H1 (cell line): ENCODE data around the gene XCL1. TPM values are rescaled to one million over a fixed set of nuclear protein-coding genes. Genes with fewer than 3 reads are reported as not detected.

Source experiments
- CTCF ChIA-PET: fragments of 300-600 bp; sonication (Branson Sonifier 250); formaldehyde crosslinking; loops from one replicate; lab custom pipeline; 2021; ENCODE audit not compliant: partially characterized antibody; lab: Charles Lee
- POLR2A ChIA-PET: fragments of 300-600 bp; sonication (Branson Sonifier 250); formaldehyde crosslinking; loops from one replicate; lab custom pipeline; 2021; ENCODE audit warnings: inconsistent platforms; ENCODE audit not compliant: partially characterized antibody; lab: Charles Lee
- DNase-seq, 2 experiments: peaks; one replicate each; pipeline versions ENCODE4 v3.0.0 to v3.0.0-alpha.2; 2010 to 2022; ENCODE audit warnings: low spot score in 2 of 2, low read depth in 1 of 2, mixed read lengths in 1 of 2
- FAIRE-seq: peaks from 2 replicates; lab custom pipeline; 2011; peaks lifted over from hg19 to GRCh38; lab: Jason Lieb, UNC
- H2AFZ ChIP-seq: 2 replicates; pipeline ENCODE4 v1.8.1; 2012; ENCODE audit warnings: low read length, inconsistent platforms
- H2AK5ac ChIP-seq: 2 replicates; pipeline ENCODE4 v1.6.1; 2013; ENCODE audit warnings: low read depth, low read length
- H2BK120ac ChIP-seq: replicated peaks from 2 replicates; pipeline ENCODE3; 2013; ENCODE audit warnings: low read depth, low read length, inconsistent platforms
- H2BK12ac ChIP-seq: 2 replicates; pipeline ENCODE4 v1.6.1; 2013; ENCODE audit warnings: low read depth, low read length
- H2BK15ac ChIP-seq: 2 replicates; pipeline ENCODE4 v1.6.1; 2013; ENCODE audit warnings: low read length
- H2BK20ac ChIP-seq: 2 replicates; pipeline ENCODE4 v1.6.1; 2013; ENCODE audit warnings: low read length
- H2BK5ac ChIP-seq: 2 replicates; pipeline ENCODE4 v1.6.1; 2013; ENCODE audit warnings: low read depth, low read length
- H3K14ac ChIP-seq: 2 replicates; pipeline ENCODE4 v1.6.1; 2013; ENCODE audit warnings: inconsistent platforms; ENCODE audit not compliant: insufficient read length
- H3K18ac ChIP-seq: 2 replicates; pipeline ENCODE4 v1.6.1; 2013; ENCODE audit warnings: low read length; ENCODE audit errors: extremely low read depth
- H3K23ac ChIP-seq: 2 replicates; pipeline ENCODE4 v1.6.1; 2013; ENCODE audit warnings: inconsistent platforms; ENCODE audit not compliant: insufficient read length
- H3K23me2 ChIP-seq: 2 replicates; pipeline ENCODE4 v1.6.1; 2013; ENCODE audit warnings: low read depth, low read length
- H3K27ac ChIP-seq: 2 replicates; pipeline ENCODE4 v1.6.1; 2011; ENCODE audit warnings: low read depth, low read length, inconsistent platforms
- H3K27me3 ChIP-seq, 4 experiments: replicated peaks in 1 of 4; 1 replicate in 1 of 4; 2 replicates in 3 of 4; pipeline versions ENCODE4 v1.6.1 to v1.8.1; 2011 to 2013; ENCODE audit warnings: low read length in 3 of 4, mild to moderate bottlenecking in 3 of 4, inconsistent platforms in 2 of 4, mixed read lengths in 2 of 4, moderate library complexity in 1 of 4; ENCODE audit not compliant: control insufficient read depth in 3 of 4, insufficient read depth in 3 of 4; ENCODE audit errors: extremely low read depth in 1 of 4
- H3K36me3 ChIP-seq, 4 experiments: 2 replicates each; pipeline versions ENCODE4 v1.6.1 to v1.8.1; 2011 to 2013; ENCODE audit warnings: mild to moderate bottlenecking in 4 of 4, low read length in 3 of 4, moderate library complexity in 2 of 4, control low read depth in 1 of 4, inconsistent platforms in 1 of 4; ENCODE audit not compliant: insufficient read depth in 4 of 4, control insufficient read depth in 2 of 4
- H3K4ac ChIP-seq: replicated peaks from 2 replicates; pipeline ENCODE3; 2013; ENCODE audit warnings: low read length, low read depth, mixed read lengths, inconsistent platforms; ENCODE audit not compliant: insufficient read length
- H3K4me1 ChIP-seq, 4 experiments: replicated peaks in 1 of 4; 1 replicate in 1 of 4; 2 replicates in 3 of 4; pipeline versions ENCODE4 v1.6.1 to v1.8.1; 2011 to 2013; ENCODE audit warnings: low read length in 3 of 4, inconsistent platforms in 2 of 4, mixed read lengths in 1 of 4; ENCODE audit not compliant: insufficient read depth in 4 of 4, control insufficient read depth in 3 of 4
- H3K4me2 ChIP-seq, 2 experiments: 2 replicates each; pipeline versions ENCODE4 v1.6.1 to v1.8.1; 2011 to 2013; ENCODE audit warnings: low read depth in 2 of 2, low read length in 2 of 2, control low read depth in 1 of 2, inconsistent platforms in 1 of 2, mild to moderate bottlenecking in 1 of 2; ENCODE audit not compliant: insufficient read depth in 1 of 2
- H3K4me3 ChIP-seq, 4 experiments: fragments of 200-600, 300-600 bp in 1 of 4; sonication (generic), shearing (Covaris generic), sonication (Bioruptor Twin) in 1 of 4; 2 replicates each; pipeline versions ENCODE4 v1.5.1 to v1.8.1; 2011 to 2016; ENCODE audit warnings: low read length in 4 of 4, low read depth in 3 of 4, control low read depth in 2 of 4, inconsistent platforms in 2 of 4, mild to moderate bottlenecking in 2 of 4, mixed read lengths in 1 of 4, moderate library complexity in 1 of 4; ENCODE audit not compliant: insufficient read depth in 2 of 4; ENCODE audit errors: extremely low read depth in 1 of 4
- H3K56ac ChIP-seq: replicated peaks from 2 replicates; pipeline ENCODE3; 2013; ENCODE audit warnings: low read depth, mild to moderate bottlenecking, mixed read lengths, low read length, inconsistent platforms; ENCODE audit not compliant: insufficient read length
- H3K79me1 ChIP-seq: 2 replicates; pipeline ENCODE4 v1.6.1; 2013; ENCODE audit warnings: low read depth, low read length, control low read depth
- H3K79me2 ChIP-seq, 2 experiments: 2 replicates each; pipeline versions ENCODE4 v1.6.1 to v1.8.1; 2012 to 2013; ENCODE audit warnings: low read length in 2 of 2, mild to moderate bottlenecking in 2 of 2, inconsistent platforms in 1 of 2; ENCODE audit not compliant: insufficient read depth in 2 of 2, control insufficient read depth in 1 of 2
- H3K9ac ChIP-seq, 4 experiments: replicated peaks in 1 of 4; 1 replicate in 1 of 4; 2 replicates in 3 of 4; pipeline versions ENCODE4 v1.6.1 to v1.8.1; 2011 to 2013; ENCODE audit warnings: low read depth in 3 of 4, low read length in 3 of 4, control low read depth in 2 of 4, mild to moderate bottlenecking in 2 of 4, moderate library complexity in 2 of 4, inconsistent platforms in 1 of 4; ENCODE audit errors: extremely low read depth in 1 of 4
- H3K9me3 ChIP-seq, 2 experiments: 2 replicates each; pipeline versions ENCODE4 v1.6.1 to v1.8.1; 2012 to 2013; ENCODE audit warnings: mild to moderate bottlenecking in 2 of 2, moderate library complexity in 2 of 2, control low read depth in 1 of 2, inconsistent platforms in 1 of 2, low read depth in 1 of 2, low read length in 1 of 2, mixed read lengths in 1 of 2; ENCODE audit not compliant: insufficient read depth in 2 of 2
- H4K20me1 ChIP-seq, 2 experiments: replicated peaks in 1 of 2; 2 replicates each; pipeline versions ENCODE3 to v1.8.1; 2011 to 2013; ENCODE audit warnings: inconsistent platforms in 2 of 2, low read length in 2 of 2, mild to moderate bottlenecking in 1 of 2; ENCODE audit not compliant: insufficient read depth in 2 of 2, control insufficient read depth in 1 of 2
- H4K5ac ChIP-seq: 2 replicates; pipeline ENCODE4 v1.6.1; 2013; ENCODE audit warnings: low read length, low read depth, mixed read lengths, inconsistent platforms; ENCODE audit not compliant: insufficient read length
- H4K8ac ChIP-seq: 2 replicates; pipeline ENCODE4 v1.8.0; 2013; ENCODE audit warnings: mild to moderate bottlenecking, moderate library complexity, low read length, inconsistent platforms; ENCODE audit not compliant: insufficient read depth; ENCODE audit errors: extremely low read depth
- H4K91ac ChIP-seq: replicated peaks from 2 replicates; pipeline ENCODE3; 2013; ENCODE audit warnings: low read length, mixed read lengths, inconsistent platforms; ENCODE audit not compliant: insufficient read length
- BCL11A ChIP-seq, 2 experiments: IDR thresholded peaks; one replicate each; pipeline ENCODE4 v1.6.1; 2011; ENCODE audit warnings: low read depth in 2 of 2, low read length in 2 of 2, mild to moderate bottlenecking in 2 of 2
- CHD2 ChIP-seq: IDR thresholded peaks from 2 replicates; pipeline ENCODE4 v1.6.1; 2012; ENCODE audit warnings: low read length, improper control_type of control experiment
- HDAC2 ChIP-seq, 2 experiments: fragments of 300-600 bp in 1 of 2; sonication (generic) in 1 of 2; IDR thresholded peaks; 2 replicates each; pipeline ENCODE4 v1.6.1; 2011 to 2012; ENCODE audit warnings: low read depth in 2 of 2, low read length in 2 of 2, mild to moderate bottlenecking in 2 of 2, moderate library complexity in 2 of 2, borderline replicate concordance in 1 of 2, inconsistent platforms in 1 of 2
- NRF1 ChIP-seq: IDR thresholded peaks from 2 replicates; pipeline ENCODE4 v1.6.1; 2011; ENCODE audit warnings: mild to moderate bottlenecking, low read depth, low read length, improper control_type of control experiment
- RFX5 ChIP-seq: IDR thresholded peaks from 2 replicates; pipeline ENCODE4 v1.6.1; 2011; ENCODE audit warnings: low read depth, low read length, improper control_type of control experiment, borderline replicate concordance
- SP4 ChIP-seq: IDR thresholded peaks from 2 replicates; pipeline ENCODE4 v1.6.1; 2012; ENCODE audit warnings: low read length, inconsistent platforms
- TCF12 ChIP-seq: IDR thresholded peaks from 2 replicates; pipeline ENCODE4 v1.6.1; 2011; ENCODE audit warnings: low read depth, mild to moderate bottlenecking, low read length
- YY1 ChIP-seq: IDR thresholded peaks from 2 replicates; pipeline ENCODE4 v1.6.1; 2011; ENCODE audit warnings: low read depth, mild to moderate bottlenecking, low read length
- WGBS, 2 experiments: shearing (Covaris generic) in 1 of 2; methylation state at CpG; one replicate each; pipeline versions ENCODE4 v1.1.6 to v1.1.7; 2013 to 2015; ENCODE audit warnings: low lambda C conversion rate in 2 of 2, mixed read lengths in 2 of 2, inconsistent platforms in 1 of 2, low coverage in 1 of 2, missing lambda C conversion rate in 1 of 2; ENCODE audit not compliant: insufficient replicate concordance in 2 of 2, insufficient coverage in 1 of 2, insufficient read length in 1 of 2; ENCODE audit errors: extremely low coverage in 1 of 2, missing lambda C conversion rate in 1 of 2; 5-methylcytosine and 5-hydroxymethylcytosine counted together
- polyA plus RNA-seq, 7 experiments: library from polyadenylated mRNA; depleted of rRNA in 3 of 7; stranded (reverse) in 5 of 7; unstranded in 2 of 7; fragments of >200 nt in 5 of 7; fragments of 200-250 nt in 2 of 7; gene quantifications; 1 replicate in 5 of 7; 2 replicates in 1 of 7; 4 replicates in 1 of 7; pipeline versions ENCODE4 v1.2.1 to v1.2.3, GENCODE V29; 2011 to 2013; ENCODE audit warnings: missing spikeins in 2 of 7, mixed read lengths in 2 of 7
- total RNA-seq: library from RNA; stranded (reverse); fragmentation: NEBNext Ultra II Directional; extraction: Animal tissue kit (Norgen Biotek cat#: 25700); gene quantifications from 2 replicates; pipeline ENCODE4 v1.2.1, GENCODE V29; 2021

Gene XCL1
- total and polyA plus RNA-seq, 2 of the 8 experiments (the other 6 are each of a cell fraction or from before 2014, with no cell fraction given) = 0.39 to 0.63 TPM

- H3K4ac ChIP-seq = no peak overlapping the region
- no peaks in the 10 kb centered on the region for H3K36me3 ChIP-seq
- DNase-seq (no peak), FAIRE-seq (no peak)
- no peaks in the 10 kb centered on the region for H3K79me2 ChIP-seq
- no peak overlapping the region for H3K23ac ChIP-seq
- no peaks in the 10 kb centered on the region for H3K9me3 ChIP-seq
- POLR2A ChIA-PET = no interaction called here
- no peak overlapping the region for H2BK120ac ChIP-seq
- no peak overlapping the region for H2BK20ac ChIP-seq
- no peak overlapping the region for H3K4me2 ChIP-seq
- no peak overlapping the region for H3K14ac ChIP-seq
- H3K4me3 ChIP-seq = no peak overlapping the region
- no peak overlapping the region for H3K27ac ChIP-seq
- no peak overlapping the region for H3K56ac ChIP-seq
- no peaks in the 10 kb centered on the region for H3K27me3 ChIP-seq
- no peak overlapping the region for H4K91ac ChIP-seq
- H3K23me2 ChIP-seq = no peaks in the 10 kb centered on the region
- no peaks in the 10 kb centered on the region for H4K20me1 ChIP-seq
- H2BK5ac ChIP-seq = no peak overlapping the region
- H4K8ac ChIP-seq = no peak overlapping the region
- no peak overlapping the region for H2AFZ ChIP-seq
- 86% methylated on average over 2 of the region's 2 CpGs; no CpG with 5 or more reads in 1 of the 2 experiments for WGBS, 2 experiments
- H2BK12ac ChIP-seq = no peak overlapping the region
- no peak overlapping the region for H3K9ac ChIP-seq
- no peaks in the 10 kb centered on the region for H3K4me1 ChIP-seq
- no peak overlapping the region for H4K5ac ChIP-seq
- no peak overlapping the region for H2BK15ac ChIP-seq
- CTCF ChIA-PET = interaction anchor here (1.5 kb wide), 1 partner anchor 8 kb away, joined by 3 read pairs; no protein-coding TSS in a partner anchor
- no peaks in the 10 kb centered on the region for H3K79me1 ChIP-seq
- no peak overlapping the region for H3K18ac ChIP-seq
- no peak overlapping the region for H2AK5ac ChIP-seq
- TF ChIP-seq HDAC2 (IDR thresholded peaks at IDR 0.05; ENCODE audit: borderline replicate concordance in 1 of 2, low read depth in 2 of 2, low read length in 2 of 2) (no peak), SP4 (no peak), RFX5 (no peak), CHD2 (no peak), YY1 (no peak), NRF1 (no peak), BCL11A (IDR thresholded peaks at IDR 0.05; ENCODE audit: low read depth in 2 of 2, low read length in 2 of 2) (no peak), TCF12 (no peak)
Observed at GRCh38 chr1:168561989-168562388, 14.4 kb upstream of the XCL1 start.
